HUES48 (cell line): ENCODE results near the gene HSPA14.
"Not testable (repeated sequence)": the region's sequence is repeated elsewhere in the genome, so short reads cannot be mapped to it uniquely, and the experiment has no call there.

Experiments used
- H3K27ac ChIP-seq: one replicate; pipeline ENCODE4 v1.7.0; 2013; ENCODE audit warnings: low read depth, low read length, inconsistent platforms
- H3K27me3 ChIP-seq: 2 replicates; pipeline ENCODE4 v1.6.1; 2013; ENCODE audit warnings: mild to moderate bottlenecking, low read length; ENCODE audit not compliant: control insufficient read depth, insufficient read depth
- H3K36me3 ChIP-seq: 2 replicates; pipeline ENCODE4 v1.6.1; 2013; ENCODE audit warnings: low read length; ENCODE audit not compliant: control insufficient read depth, insufficient read depth
- H3K4me1 ChIP-seq: 2 replicates; pipeline ENCODE4 v1.6.1; 2013; ENCODE audit warnings: mild to moderate bottlenecking, low read length; ENCODE audit not compliant: control insufficient read depth, insufficient read depth
- H3K4me3 ChIP-seq: 2 replicates; pipeline ENCODE4 v1.5.1; 2013; ENCODE audit warnings: mild to moderate bottlenecking, low read depth, low read length
- H3K9ac ChIP-seq: 2 replicates; pipeline ENCODE4 v1.6.1; 2013; ENCODE audit warnings: mild to moderate bottlenecking, low read depth, low read length, moderate library complexity
- H3K9me3 ChIP-seq: 2 replicates; pipeline ENCODE4 v1.6.1; 2013; ENCODE audit warnings: low read length; ENCODE audit not compliant: control insufficient read depth, insufficient read depth

The HSPA14 gene

DNA sequence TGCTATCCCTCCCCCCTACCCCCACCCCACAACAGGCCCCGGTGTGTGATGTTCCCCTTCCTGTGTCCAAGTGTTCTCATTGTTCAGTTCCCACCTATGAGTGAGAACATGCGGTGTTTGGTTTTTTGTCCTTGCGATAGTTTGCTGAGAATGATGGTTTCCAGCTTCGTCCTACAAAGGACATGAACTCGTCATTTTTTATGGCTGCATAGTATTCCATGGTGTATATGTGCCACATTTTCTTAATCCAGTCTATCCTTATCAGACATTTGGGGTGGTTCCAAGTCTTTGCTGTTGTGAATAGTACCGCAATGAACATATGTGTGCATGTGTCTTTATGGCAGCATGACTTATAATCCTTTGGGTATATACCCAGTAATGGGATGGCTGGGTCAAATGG, 26.4 kb downstream of the HSPA14 start:
- not testable (repeated sequence) for H3K9ac ChIP-seq, H3K4me1 ChIP-seq, H3K27me3 ChIP-seq, H3K9me3 ChIP-seq, H3K27ac ChIP-seq, H3K4me3 ChIP-seq
- peaks cover 49% of the 10 kb centered on the region for H3K36me3 ChIP-seq

DNA sequence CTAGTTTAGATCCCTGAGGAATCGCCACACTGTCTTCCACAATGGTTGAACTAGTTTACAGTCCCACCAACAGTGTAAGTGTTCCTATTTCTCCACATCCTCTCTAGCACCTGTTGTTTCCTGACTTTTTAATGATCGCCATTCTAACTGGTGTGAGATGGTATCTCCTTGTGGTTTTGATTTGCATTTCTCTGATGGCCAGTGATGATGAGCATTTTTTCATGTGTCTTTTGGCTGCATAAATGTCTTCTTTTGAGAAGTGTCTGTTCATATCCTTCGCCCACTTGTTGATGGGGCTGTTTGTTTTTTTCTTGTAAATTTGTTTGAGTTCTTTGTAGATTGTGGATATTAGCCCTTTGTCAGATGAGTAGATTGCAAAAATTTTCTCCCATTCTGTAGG, 26.8 kb downstream of the HSPA14 start:
- not testable (repeated sequence) for H3K4me3 ChIP-seq, H3K27ac ChIP-seq, H3K27me3 ChIP-seq, H3K9me3 ChIP-seq, H3K4me1 ChIP-seq, H3K9ac ChIP-seq
- H3K36me3 ChIP-seq, result peaks cover 53% of the 10 kb centered on the region

GRCh38 chr10:14873090-14873760, 35.1 kb downstream of the HSPA14 start:
- peaks cover 34% of the 10 kb centered on the region for H3K36me3 ChIP-seq
- no peak overlapping the region for H3K4me3 ChIP-seq
- H3K27ac ChIP-seq, result no peak overlapping the region
- no peak overlapping the region for H3K9ac ChIP-seq
- peaks cover 19% of the 10 kb centered on the region for H3K4me1 ChIP-seq
- no peaks in the 10 kb centered on the region for H3K9me3 ChIP-seq
- no peaks in the 10 kb centered on the region for H3K27me3 ChIP-seq

GRCh38 chr10:14875941-14876340, 37.8 kb downstream of the HSPA14 start:
- Histone ChIP-seq H3K9ac (no peak overlapping the region), H3K36me3 (peaks cover 7% of the 10 kb centered on the region), H3K4me1 (peaks cover 29% of the 10 kb centered on the region), H3K9me3 (no peaks in the 10 kb centered on the region), H3K4me3 (no peak overlapping the region), H3K27me3 (no peaks in the 10 kb centered on the region), H3K27ac (peak overlapping the region; percentile 6)

DNA sequence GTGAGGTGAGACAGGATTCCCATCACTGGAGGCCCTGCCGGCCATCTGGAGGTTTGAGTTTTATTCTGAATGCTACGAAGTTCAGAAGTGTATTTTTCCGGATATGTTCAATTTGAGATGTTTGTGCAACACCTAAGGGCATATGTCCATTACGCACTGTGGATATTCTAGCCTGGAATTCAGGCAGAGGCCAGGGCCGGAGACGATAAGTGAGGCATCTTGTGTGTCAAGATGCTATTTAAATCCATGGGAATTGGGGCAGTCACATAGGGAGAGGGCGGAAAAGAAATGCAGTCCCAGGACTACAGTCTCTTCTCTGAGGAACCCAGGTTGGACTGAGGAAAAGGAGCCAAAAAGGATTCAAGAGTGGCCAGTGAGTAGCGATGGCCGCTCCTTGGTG, 38.7 kb downstream of the HSPA14 start:
- Histone ChIP-seq H3K36me3 (peaks cover 7% of the 10 kb centered on the region), H3K9me3 (no peaks in the 10 kb centered on the region), H3K4me1 (peaks cover 29% of the 10 kb centered on the region), H3K27ac (peak overlapping the region; percentile 6), H3K4me3 (peak overlapping the region; percentile 95; the same call in 1 of the 2 replicates), H3K9ac (no peak overlapping the region), H3K27me3 (no peaks in the 10 kb centered on the region)

DNA sequence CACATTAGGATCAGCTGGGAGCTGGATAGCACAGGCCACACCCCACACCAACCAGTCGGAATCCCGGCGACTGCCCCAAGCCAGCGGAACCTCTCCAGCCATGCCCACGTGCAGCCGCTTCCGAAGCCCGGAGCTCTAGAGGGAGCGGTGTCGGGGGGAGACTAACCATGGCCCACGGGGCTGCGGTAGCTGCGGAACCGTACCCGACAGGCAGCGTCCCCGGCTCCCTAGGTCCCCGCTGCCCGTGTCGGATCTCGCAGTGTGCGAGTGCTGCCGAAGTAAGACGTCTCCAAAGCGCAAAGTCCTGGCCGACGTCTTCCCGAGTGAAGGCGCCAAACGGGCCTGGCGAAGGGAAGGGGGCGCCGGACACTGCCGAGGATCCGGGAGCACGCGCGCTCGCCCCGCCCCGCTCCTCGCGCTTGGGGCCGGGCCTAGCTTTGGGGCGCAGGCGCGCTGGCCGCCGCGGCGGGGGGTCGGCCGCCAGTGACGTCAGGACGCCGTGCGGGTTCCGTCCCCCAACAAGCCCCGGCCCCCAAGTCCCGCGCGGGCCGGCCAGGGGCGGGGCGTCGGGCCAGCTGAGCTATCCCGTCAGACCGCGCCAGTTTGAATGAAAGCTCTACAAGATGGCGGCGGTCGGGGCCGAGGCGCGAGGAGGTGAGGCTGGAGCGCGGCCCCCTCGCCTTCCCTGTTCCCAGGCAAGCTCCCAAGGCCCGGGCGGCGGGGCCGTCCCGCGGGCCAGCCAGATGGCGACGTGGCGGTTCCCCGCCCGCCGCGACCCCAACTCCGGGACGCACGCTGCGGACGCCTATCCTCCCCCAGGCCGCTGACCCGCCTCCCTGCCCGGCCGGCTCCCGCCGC, 40.4 kb downstream of the HSPA14 start, which contains the start of gene SUV39H2:
Gene SUV39H2 (plus strand): TSS at position 601 of the 858 bp plus-strand sequence. CDS start 23 bp downstream, at position 624.
- H3K27ac ChIP-seq, result peak within 1 kb of the TSS; percentile 95
- H3K9me3 ChIP-seq, result no peaks in the 10 kb centered on the region
- H3K4me1 ChIP-seq, result peaks cover 29% of the 10 kb centered on the region
- peak within 1 kb of the TSS; percentile 95 for H3K4me3 ChIP-seq
- peak within 1 kb of the TSS; percentile 96 for H3K9ac ChIP-seq
- peaks cover 20% of the 10 kb centered on the region for H3K36me3 ChIP-seq
- H3K27me3 ChIP-seq, result no peaks in the 10 kb centered on the region

DNA sequence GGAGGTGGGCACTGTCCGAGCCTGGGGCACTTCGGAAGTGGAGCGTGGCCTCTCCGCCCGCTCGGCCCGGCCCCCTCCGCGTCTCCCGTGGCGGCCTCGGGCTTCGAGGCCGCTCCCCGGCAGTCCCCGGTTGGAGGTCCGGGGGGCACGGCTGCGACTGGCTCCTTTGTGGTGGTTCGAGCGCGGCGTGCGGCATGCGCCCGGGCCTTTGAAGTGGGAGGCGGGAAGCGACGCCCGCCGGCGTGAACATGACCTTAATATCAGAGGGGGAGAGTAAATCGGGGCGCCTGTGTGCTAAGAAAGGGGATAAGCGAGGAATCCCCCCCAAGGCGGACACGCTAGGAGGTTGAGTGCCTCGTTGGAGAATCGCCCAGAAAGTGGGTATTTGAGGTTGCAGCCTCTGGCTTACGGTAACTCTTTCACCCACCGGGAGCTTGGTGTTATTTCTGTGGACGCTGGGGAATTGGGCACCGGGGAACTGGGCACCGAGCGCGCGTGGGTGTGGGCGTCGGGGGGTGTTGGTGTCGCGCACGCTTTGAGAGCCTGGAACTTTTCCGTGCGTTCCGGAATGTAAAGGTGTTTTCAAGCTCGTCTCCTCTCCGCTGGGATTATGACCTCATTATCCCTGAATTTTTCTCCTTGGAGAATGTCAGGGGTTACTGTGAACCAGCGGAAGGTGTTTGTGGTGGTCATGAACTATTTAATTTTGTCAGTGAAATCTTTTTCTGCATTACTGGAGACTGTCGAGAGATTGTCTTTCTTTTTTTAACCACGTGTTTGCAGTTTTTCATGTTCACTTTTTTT, 41.2 kb downstream of the HSPA14 start:
- Histone ChIP-seq H3K36me3 (peaks cover 27% of the 10 kb centered on the region), H3K9me3 (no peaks in the 10 kb centered on the region), H3K4me1 (peaks cover 29% of the 10 kb centered on the region), H3K9ac (peak overlapping the region; percentile 96), H3K27me3 (no peaks in the 10 kb centered on the region), H3K27ac (peak overlapping the region; percentile 95), H3K4me3 (peak overlapping the region; percentile 95)

DNA sequence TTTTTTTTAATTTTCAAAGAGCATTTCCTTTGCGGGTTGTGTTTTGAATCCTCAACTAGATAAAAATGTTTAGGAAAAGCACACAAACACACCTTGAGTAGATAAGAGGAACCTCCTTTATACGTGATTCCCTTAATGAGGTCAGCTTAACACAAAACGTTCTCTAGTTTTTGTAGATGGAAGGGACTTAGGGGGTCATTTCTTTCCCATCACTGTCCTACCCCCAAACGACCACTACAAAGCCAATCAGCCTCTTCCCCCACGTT, 41.8 kb downstream of the HSPA14 start:
- H3K27ac ChIP-seq, result peak overlapping the region; percentile 95
- H3K9ac ChIP-seq, result peak overlapping the region; percentile 96; the same call in 1 of the 2 replicates

GRCh38 chr10:14880229-14880628, 42.1 kb downstream of the HSPA14 start:
- Histone ChIP-seq H3K9me3 (no peaks in the 10 kb centered on the region), H3K36me3 (peaks cover 36% of the 10 kb centered on the region), H3K4me3 (peak overlapping the region; percentile 95), H3K4me1 (peaks cover 29% of the 10 kb centered on the region), H3K27me3 (no peaks in the 10 kb centered on the region), H3K9ac (peak overlapping the region; percentile 96; the same call in 1 of the 2 replicates), H3K27ac (peak overlapping the region; percentile 95)

More for the DNA sequence above, 41.8 kb downstream of the HSPA14 start:
- Histone ChIP-seq H3K36me3 (peaks cover 32% of the 10 kb centered on the region), H3K27me3 (no peaks in the 10 kb centered on the region), H3K9me3 (no peaks in the 10 kb centered on the region), H3K4me1 (peaks cover 29% of the 10 kb centered on the region), H3K4me3 (peak overlapping the region; percentile 95)

- Histone ChIP-seq H3K9ac (no peak overlapping the region), H3K9me3 (no peaks in the 10 kb centered on the region), H3K27ac (no peak overlapping the region), H3K4me1 (peaks cover 10% of the 10 kb centered on the region), H3K27me3 (no peaks in the 10 kb centered on the region), H3K4me3 (no peak overlapping the region), H3K36me3 (peaks cover 61% of the 10 kb centered on the region)
Measured at GRCh38 chr10:14884082-14884481, 46.0 kb downstream of the HSPA14 start.
